GM21360 (cell line): ENCODE measurements around the gene VPS13D.
"Not testable (repeated sequence)": the region's sequence is repeated elsewhere in the genome, so short reads cannot be mapped to it uniquely, and the experiment has no call there.

Experiments
- ATAC-seq: cut with Tn5 transposase; IDR thresholded peaks from one replicate; pipeline ENCODE4 v1.9.1; 2021; ENCODE audit warnings: mild to moderate bottlenecking, moderate library complexity; ENCODE audit not compliant: unreplicated experiment

Gene VPS13D

DNA sequence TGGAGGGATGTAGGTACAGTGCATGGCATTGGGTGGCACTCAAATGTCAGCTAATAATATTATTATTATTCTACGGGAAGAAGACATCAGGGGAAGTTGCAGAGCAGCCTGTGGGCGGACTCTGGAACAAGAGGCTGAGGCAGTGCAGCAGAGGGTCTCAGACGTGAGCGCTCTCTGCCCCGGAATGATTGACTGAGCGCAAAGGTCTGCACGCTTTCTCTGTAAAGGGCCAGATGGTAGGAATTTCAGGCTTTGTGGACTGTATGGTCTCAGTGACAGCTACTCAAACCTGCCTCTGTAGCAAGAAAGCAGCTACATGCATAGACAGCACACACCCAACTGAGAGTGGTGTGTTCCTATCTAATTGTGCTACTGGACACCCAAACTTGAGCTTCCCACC is 29.6 kb upstream of the VPS13D start:
- ATAC-seq = no peak

DNA sequence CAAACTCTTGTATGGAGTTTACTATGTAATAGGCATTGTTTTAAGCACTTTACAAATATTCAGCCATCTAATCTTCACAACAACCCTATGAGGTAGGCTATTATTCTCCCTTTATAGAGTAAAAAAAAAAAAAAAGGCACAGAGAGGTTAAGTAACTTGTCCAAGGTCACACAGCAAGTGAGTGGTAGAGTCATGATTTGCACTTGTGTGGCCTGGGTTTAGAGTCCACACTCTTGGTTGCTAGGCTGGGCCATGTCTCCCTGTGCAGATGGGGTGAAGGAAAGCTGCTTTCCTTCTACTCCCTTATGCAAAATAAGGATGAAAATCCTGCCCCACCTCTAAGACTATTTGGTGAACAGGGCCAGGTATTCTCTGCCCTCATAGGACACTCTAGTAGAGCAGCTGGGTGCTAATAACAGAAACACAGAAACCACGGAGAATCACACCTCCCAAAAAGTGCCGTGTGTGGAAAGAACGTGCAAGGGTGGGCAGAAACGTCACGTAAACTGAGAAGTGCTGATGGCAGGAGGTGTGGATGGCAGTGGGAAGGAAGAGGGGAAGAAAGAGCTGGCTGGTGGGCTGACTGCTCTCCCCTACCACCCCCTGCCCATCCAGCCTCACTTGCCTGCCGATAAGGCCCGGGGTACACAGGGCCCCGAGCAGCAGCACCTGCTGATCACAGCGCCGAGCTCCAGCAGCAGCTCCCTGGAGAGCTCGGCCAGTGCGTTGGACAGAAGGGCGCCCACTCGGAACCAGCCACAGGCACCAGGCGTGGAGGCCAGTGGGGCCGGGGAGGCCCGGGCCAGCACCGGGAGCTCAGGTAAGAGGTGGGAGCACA is 28.3 kb upstream of the VPS13D start:
- no peak for ATAC-seq

DNA sequence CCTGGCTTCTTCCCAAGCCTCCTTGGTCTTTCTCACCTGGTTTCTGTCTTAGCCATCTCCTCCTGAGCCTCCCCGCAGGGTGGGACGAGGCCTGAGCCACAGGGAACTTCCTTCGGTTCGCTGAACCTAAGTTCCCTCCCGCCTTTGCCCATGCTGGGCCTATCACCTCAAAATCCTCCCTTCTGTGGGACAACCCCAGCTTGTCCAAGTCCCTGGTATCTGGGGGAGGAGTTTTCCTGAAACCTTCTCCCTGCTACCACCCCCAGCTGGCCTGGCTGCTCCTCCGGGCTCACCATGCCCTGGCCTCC is 27.7 kb upstream of the VPS13D start:
- no peak for ATAC-seq

DNA sequence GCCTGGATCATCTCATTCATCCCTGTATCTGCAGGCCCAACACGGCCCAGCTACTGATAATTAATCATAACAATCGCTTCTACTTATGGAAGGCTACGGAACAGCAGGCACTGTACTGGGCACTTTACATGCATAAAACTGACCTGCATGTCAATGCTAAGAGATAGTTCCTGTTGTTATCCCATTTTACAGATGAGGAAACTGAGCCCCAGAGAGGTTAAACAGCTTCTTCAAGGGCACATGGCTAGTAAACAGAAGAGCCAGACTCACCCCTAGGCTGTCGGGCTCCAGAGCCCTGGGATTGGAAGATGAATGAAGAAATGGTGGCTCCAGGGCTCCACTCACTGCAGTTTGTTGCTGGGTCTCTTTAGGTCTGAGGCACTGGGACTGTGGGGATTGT is 27.3 kb upstream of the VPS13D start:
- no peak for ATAC-seq

DNA sequence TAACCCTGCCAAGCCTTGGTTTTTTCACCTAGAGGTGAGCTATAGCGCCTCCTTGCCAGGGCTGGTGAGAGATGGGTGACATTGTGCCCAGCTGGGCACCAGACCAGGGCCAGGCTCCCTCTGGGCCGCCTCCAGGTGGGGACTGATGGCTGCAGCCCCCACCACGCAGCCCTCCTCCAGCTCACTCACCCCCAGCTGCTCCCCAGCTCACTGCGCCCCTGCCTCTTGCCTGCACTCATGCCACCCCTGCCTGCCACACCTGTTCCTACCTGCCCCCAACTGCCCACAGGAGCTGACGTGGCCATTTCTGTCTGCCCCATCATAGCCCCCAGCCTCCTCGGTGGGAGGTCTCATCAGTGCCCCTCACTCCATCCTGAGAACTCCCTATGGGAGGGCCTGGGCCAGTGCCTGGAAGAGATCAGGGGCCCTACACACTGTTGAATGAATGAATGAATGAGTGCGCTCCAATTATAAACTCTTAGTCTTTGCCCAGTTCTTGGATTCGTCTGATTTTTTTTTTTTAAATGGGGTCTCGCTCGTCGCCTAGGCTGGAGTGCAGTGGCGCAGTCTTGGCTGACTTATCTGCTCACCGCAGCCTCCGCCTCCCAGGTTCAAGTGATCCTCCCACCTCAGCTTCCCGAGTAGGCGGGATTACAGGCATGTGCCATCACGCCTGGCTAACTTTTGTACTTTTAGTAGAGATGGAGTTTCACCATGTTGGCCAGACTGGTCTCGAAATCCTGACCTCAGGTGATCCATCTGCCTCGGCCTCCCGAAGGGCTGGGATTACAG is 26.4 kb upstream of the VPS13D start:
- no peak for ATAC-seq

DNA sequence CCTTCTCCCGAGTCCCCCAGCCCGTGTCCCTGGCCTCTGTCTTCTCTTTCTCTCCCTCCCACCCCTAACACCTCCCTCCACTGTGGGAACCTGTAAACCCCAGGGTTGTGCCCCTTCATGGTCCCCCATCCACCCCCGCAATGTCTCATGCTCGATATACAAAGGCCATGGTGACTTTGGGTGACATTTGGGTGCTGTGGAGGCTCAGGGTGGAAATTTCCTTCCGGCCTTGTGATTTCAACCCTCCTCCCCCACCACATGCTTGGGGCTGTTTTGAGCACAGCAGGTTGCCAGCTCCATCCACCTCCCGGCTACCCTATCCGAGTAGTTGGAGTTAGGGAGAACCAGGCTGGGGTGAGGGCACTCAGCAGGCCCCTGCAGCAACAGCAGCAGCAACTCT is 25.7 kb upstream of the VPS13D start:
- ATAC-seq = no peak

DNA sequence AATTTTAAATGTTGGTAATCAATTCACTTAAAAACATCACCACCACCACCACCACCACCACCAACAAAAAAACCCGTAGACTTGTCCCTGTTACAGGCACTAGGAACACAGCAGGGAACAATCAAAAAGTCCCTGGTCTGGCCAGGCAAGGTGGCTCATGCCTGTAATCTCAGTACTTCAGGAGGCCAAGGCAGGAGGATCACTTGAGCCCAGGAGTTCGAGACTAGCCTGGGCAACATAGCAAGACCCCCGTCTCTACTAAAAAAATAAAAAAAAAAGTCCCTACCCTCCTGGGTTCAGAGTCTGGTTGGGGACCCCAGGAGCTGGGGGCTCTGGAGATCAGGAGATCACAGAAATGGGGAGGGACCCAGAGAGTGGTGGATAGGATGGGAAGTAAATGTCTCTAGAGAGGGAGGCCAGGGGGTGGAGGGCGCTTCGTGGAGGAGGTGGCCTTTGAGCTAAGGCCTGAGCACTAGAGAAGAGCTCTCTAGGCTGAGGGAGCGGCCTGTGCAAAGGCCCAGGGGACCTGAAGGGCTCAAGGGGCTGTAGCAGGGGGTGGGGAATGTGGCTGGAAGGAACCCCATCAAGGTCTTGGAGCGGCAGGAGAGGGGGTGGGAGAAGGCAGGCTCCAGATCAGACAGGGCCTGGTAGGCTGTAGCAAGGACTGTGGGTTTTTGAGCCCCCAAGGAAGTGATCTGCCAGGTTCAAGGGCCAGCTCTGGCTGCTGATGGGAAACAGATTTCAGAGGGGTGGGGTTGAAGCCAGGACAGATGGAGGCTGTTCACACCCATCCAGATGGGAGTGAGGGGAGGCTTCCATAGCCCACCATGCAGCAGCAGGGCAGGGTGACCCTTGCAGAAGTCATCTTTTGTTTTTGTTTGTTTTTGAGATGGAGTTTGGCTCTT is 24.8 kb upstream of the VPS13D start:
- ATAC-seq = no peak

DNA sequence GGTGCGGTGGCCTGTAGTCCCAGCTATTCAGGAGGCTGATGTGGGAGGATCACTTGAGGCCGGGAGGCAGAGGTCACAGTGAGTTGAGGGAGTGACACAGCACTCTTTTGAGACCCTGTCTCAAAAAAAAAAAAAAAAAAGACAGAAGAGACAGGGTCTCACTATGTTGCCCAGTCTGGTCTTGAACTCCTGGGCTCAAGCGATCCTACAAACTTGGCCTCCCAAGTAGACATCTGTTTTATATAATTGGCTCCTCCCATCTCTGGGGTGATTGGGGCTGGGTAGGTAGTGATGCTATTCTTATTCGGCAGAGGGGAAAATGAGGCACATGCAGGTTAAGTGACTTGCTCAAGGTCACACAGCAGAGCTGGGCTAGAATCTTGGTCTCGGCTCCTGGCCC is 23.6 kb upstream of the VPS13D start:
- no peak for ATAC-seq

DNA sequence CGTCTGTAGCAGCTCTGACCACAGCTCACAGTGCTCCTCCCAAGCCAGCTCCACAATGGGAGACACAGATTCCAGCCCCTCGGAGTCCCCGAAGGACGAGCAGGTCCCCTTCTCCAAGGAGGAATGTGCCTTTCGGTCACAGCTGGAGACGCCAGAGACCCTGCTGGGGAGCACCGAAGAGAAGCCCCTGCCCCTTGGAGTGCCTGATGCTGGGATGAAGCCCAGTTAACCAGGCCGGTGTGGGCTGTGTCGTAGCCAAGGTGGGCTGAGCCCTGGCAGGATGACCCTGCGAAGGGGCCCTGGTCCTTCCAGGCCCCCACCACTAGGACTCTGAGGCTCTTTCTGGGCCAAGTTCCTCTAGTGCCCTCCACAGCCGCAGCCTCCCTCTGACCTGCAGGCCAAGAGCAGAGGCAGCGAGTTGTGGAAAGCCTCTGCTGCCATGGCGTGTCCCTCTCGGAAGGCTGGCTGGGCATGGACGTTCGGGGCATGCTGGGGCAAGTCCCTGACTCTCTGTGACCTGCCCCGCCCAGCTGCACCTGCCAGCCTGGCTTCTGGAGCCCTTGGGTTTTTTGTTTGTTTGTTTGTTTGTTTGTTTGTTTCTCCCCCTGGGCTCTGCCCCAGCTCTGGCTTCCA is 22.9 kb upstream of the VPS13D start:
- ATAC-seq = no peak

DNA sequence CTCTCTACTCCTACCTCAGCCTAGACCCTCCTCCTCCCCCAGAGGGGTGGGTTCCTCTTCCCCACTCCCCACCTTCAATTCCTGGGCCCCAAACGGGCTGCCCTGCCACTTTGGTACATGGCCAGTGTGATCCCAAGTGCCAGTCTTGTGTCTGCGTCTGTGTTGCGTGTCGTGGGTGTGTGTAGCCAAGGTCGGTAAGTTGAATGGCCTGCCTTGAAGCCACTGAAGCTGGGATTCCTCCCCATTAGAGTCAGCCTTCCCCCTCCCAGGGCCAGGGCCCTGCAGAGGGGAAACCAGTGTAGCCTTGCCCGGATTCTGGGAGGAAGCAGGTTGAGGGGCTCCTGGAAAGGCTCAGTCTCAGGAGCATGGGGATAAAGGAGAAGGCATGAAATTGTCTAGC is 21.6 kb upstream of the VPS13D start:
- no peak for ATAC-seq

DNA sequence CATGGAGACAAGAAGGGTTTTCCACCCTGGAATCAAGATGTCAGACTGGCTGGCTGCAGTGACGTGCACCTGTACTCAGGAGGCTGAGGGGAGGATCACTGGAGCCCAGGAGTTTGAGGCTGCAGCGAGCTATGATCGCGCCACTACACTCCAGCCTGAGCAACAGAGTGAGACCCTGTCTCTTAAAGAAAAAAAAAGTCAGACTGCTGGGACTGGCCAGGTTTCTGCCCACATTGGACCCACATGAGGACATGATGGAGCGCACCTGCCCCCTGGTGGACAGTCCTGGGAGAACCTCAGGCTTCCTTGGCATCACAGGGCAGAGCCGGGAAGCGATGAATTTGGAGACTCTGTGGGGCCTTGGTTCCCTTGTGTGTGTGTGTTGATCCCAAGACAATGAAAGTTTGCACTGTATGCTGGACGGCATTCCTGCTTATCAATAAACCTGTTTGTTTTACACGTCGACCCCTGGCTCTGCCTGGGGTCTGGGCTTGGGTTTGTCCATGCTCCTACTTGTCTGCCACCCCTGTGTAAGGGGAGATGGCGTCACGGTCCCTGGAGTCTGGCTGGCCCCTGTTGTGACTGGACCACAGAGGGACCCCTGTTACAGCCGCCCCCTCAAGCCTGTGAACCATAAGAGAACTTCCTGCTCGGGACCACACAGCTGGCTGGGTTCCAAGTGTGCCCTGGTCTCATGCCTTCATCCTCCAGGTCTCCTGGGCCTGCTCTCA is 20.9 kb upstream of the VPS13D start:
- ATAC-seq = no peak

DNA sequence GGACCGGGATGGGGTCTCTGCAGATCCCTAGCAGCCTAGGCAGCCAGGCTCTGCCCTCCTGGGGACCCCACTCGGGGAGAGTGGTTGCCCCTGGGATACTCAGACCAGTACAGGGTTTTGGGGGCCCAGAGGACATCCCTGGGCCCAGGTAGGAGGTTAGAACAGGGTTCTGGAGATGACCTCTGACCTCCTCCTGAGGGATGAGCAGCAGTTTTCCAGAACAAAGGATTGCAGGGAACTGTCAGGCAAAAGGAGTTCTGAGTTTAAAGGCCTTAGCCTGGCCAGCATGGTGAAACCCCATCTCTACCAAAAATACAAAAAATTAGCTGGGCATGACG is 20.4 kb upstream of the VPS13D start:
- no peak for ATAC-seq

DNA sequence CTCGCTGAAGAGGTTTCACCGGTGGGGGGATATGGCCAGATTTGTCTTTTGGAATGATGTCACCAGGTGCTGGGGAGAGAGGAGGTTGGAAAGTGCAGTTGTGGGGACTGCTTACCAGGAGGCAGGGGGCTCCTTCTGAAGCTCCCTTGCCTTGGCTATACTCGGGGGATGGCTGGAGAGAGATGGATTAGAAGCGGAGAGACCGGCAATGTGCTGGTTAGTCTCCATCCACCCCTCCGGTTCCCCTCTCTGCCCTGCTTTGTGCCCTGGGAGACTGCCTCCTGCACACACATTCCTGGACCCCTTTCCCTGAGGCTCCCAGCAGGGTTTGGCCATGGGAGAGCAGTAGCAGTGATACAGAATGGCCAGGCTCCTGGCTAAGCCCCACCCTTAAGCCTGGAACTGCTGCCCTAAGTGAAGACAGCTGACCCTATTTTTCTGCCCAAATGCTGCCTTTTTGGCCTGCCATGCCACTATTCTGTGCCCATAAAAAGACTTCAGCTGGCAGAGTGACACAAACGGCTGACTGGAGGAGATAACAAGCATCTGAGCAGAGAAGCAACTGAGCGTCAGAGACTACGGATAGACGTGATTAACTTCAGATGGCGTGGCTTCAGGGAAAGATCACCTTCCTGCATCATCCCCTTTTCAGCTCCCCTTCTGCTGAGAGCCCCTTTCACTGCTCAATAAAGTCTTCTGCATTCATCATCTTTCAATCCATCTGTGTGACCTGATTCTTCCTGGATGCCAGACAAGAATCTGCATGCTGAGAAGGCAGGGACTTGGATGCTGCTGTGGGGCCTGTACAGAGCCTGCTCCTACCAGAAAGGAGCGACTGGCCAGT is 14.5 kb upstream of the VPS13D start:
- ATAC-seq = no peak

DNA sequence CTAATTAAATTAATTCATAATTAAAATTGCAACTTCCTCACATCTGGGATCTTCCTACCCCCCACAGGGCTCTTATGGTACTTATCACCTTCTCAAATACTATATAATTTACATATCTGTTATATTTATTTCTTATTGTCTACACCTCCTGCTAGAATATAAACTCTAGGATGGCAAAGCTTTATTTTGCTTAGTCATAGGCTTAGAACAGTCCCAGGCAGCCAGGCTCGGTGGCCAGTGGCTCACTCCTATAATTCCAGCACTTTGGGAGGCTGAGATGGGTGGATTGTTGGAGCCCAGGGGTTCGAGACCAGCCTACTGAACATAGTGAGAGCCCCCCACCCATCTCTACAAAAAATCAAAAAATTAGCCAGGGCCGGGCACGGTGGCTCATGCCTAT is 10.0 kb upstream of the VPS13D start:
- no peak for ATAC-seq

DNA sequence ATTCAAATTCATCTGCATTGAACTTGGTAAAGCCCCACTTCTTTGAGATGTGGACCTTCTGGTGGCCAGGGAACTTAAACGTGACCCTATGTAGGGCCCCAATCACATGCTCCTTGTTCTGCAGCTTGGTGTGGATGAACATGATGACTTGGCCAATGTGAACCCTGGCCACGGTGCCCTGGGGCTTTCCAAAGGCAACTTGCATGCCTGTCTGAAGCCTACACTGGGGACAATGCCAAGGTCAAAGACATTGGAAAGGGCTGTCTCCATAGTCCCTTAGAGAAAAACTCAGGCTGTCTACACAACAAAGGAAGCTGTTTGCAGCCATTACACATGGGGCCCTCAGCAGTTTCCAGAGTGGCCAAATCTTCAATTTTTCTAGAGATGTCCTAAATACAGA is 8.9 kb upstream of the VPS13D start:
- no peak for ATAC-seq

DNA sequence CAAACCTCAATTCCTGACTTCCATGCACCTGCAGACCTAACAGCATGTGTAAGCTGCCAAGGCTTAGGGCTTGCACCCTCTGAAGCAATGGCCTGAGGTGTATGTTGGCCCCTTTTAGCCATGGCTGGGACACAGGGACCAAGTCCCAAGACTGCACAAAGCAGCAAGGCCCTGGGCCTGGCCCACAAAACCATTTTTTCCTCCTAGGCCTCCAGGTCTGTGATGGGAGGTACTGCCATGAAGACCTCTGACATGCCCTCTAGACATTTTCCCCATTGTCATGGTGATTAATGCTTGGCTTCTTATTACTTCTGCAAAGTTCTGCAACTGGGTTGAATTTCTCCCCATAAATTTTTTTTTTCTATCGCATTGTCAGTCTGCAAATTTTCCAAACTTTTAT is 7.1 kb upstream of the VPS13D start:
- not testable (repeated sequence) for ATAC-seq

DNA sequence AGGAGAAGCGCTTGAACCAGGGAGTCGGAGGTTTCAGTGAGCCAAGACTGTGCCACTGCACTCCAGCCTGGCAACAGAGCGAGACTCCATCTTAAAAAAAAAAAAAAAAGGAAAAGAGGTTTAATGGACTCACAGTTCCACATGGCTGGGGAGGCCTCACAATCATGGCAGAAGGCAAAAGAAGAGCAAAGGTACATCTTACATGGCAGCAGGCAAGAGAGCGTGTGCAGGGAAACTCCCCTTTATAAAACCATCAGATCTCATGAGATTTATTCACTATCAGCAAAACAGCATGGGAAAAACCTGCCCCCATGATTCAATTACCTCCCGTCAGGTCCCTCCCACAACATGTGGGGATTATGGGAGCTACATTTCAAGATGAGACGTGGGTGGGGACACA is 5.7 kb upstream of the VPS13D start:
- ATAC-seq = not testable (repeated sequence)

DNA sequence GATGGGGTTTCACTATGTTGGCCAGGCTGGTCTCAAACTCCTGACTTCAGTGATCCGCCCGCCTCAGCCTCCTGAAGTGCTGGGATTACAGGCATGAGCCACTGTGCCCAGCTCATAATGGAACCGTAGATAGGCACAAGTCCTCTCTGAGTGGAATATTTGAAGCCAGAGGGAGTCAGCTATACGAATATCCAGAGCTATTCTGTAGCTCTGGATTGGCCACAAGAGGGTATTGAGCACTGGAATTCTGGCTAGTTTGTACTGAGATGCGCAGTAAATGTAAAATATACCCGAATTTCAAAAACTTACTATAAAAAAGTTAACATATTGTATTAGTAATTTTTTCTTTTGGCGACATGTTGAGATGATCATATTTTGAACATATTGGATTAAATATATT is 851 bp upstream of the VPS13D start:
- ATAC-seq = no peak

DNA sequence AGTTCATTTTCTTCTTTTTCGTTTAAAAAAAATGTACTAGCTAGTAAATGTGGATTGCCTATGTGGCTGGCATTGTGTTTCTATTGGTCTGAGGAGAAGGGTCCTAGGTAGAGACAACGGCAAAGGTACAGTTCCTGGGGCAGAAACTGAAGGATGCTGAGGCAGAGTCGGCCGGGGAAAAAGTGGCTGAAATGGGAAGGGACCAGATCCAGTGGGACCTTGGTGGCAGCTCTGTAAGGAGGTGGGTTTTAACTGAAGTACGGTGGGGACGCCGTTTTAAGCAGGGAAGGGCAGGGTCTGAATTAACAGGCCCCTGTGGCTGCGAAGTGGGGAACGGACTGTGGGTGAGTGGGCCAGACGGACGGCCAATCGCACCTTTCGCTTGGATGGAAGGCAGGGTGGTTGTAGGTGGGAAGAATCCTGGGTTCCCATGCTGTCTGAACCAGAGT is 420 bp upstream of the VPS13D start:
- ATAC-seq = no peak
